Activated T-helper 17 cell treated with anti-CD3 and anti-CD28 coated beads, Interleukin-2, amount 50 U/mL, for 72 hours (primary cell): ENCODE data around the gene MTERF4. TPM values are rescaled to one million over a fixed set of nuclear protein-coding genes. Genes with fewer than 3 reads are reported as not detected.
A peak's percentile ranks its signal among the peaks of the same experiment; 100 is the strongest.

Experiments
- ATAC-seq: fragments of 150-1000 bp; cut with Tn5 transposase; replicated peaks from 2 replicates; pipeline ENCODE4 v1.10.0; 2021; ENCODE audit warnings: mild to moderate bottlenecking, moderate library complexity
- H3K27ac Mint-ChIP-seq: one replicate; pipeline ENCODE4 v1.8.0; 2022; ENCODE audit warnings: mixed read lengths
- H3K27me3 Mint-ChIP-seq: one replicate; pipeline ENCODE4 v1.8.0; 2022; ENCODE audit warnings: mixed read lengths
- H3K36me3 Mint-ChIP-seq: one replicate; pipeline ENCODE4 v1.8.0; 2022; ENCODE audit warnings: low read depth, mild to moderate bottlenecking, mixed read lengths
- H3K4me1 Mint-ChIP-seq: one replicate; pipeline ENCODE4 v1.8.0; 2022; ENCODE audit warnings: mixed read lengths
- H3K4me3 Mint-ChIP-seq: one replicate; pipeline ENCODE4 v1.8.0; 2022; ENCODE audit warnings: mild to moderate bottlenecking, mixed read lengths
- H3K9me3 Mint-ChIP-seq: one replicate; pipeline ENCODE4 v1.8.0; 2022; ENCODE audit warnings: mixed read lengths
- total RNA-seq, 2 donors: library from RNA; stranded (reverse); gene quantifications; one replicate each; pipeline ENCODE4 v1.2.3, GENCODE V29; 2022

The MTERF4 gene
- total RNA-seq, 2 donors from 2014 or later = 36.4 to 86.5 TPM

GRCh38 chr2:241081190-241081642 lies 20.9 kb downstream of the MTERF4 start:
- H3K27me3 Mint-ChIP-seq = no peaks in the 10 kb centered on the region
- ATAC-seq = no peak
- peaks cover 26% of the 10 kb centered on the region for H3K36me3 Mint-ChIP-seq
- peak overlapping the region; percentile 82 for H3K27ac Mint-ChIP-seq
- no peaks in the 10 kb centered on the region for H3K9me3 Mint-ChIP-seq
- H3K4me1 Mint-ChIP-seq = peaks cover 5% of the 10 kb centered on the region
- H3K4me3 Mint-ChIP-seq = no peak overlapping the region

GRCh38 chr2:241080405-241081189 lies 21.5 kb downstream of the MTERF4 start:
- H3K9me3 Mint-ChIP-seq = no peaks in the 10 kb centered on the region
- no peak for ATAC-seq
- peak overlapping the region; percentile 82 for H3K27ac Mint-ChIP-seq
- no peaks in the 10 kb centered on the region for H3K27me3 Mint-ChIP-seq
- H3K36me3 Mint-ChIP-seq = peaks cover 26% of the 10 kb centered on the region
- H3K4me1 Mint-ChIP-seq = peaks cover 5% of the 10 kb centered on the region
- H3K4me3 Mint-ChIP-seq = no peak overlapping the region

DNA sequence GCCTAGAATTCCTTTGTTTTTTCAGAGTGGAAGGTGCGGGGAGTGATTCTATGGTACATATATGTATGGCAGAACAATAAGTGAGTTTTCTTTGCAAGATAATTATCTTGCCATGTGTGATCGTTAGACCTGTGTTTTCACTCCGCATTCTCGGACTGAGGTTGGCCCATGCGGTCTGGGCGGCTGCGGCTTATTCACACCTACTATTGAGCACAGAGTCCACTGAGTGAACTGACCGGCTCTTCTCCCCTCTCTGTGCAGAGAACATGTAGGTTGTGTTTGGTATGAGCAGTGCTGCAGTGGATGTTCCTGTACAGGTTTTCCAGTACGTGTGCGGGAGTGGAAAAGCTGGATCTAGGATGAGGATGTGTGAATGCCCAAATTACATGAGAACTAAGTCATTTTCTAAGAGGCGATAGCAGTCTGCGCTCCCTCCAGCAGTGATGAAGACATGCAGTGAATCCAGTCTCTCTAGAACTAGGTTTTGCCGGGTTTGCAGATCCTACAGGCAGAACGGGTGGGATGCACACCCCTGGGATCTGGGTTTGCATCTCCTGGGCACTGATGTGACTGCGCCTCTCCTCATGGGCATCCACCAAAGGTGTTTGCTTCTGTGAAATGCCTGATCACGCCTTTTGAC lies 27.1 kb downstream of the MTERF4 start:
- peaks cover 5% of the 10 kb centered on the region for H3K4me1 Mint-ChIP-seq
- no peak overlapping the region for H3K27ac Mint-ChIP-seq
- no peak overlapping the region for H3K4me3 Mint-ChIP-seq
- no peaks in the 10 kb centered on the region for H3K9me3 Mint-ChIP-seq
- H3K36me3 Mint-ChIP-seq = peaks cover 30% of the 10 kb centered on the region
- ATAC-seq = no peak
- no peaks in the 10 kb centered on the region for H3K27me3 Mint-ChIP-seq

GRCh38 chr2:241074065-241074818 lies 27.8 kb downstream of the MTERF4 start:
- no peaks in the 10 kb centered on the region for H3K27me3 Mint-ChIP-seq
- no peaks in the 10 kb centered on the region for H3K9me3 Mint-ChIP-seq
- no peak overlapping the region for H3K4me3 Mint-ChIP-seq
- peaks cover 5% of the 10 kb centered on the region for H3K4me1 Mint-ChIP-seq
- H3K36me3 Mint-ChIP-seq = peaks cover 30% of the 10 kb centered on the region
- ATAC-seq = no peak
- no peak overlapping the region for H3K27ac Mint-ChIP-seq

DNA sequence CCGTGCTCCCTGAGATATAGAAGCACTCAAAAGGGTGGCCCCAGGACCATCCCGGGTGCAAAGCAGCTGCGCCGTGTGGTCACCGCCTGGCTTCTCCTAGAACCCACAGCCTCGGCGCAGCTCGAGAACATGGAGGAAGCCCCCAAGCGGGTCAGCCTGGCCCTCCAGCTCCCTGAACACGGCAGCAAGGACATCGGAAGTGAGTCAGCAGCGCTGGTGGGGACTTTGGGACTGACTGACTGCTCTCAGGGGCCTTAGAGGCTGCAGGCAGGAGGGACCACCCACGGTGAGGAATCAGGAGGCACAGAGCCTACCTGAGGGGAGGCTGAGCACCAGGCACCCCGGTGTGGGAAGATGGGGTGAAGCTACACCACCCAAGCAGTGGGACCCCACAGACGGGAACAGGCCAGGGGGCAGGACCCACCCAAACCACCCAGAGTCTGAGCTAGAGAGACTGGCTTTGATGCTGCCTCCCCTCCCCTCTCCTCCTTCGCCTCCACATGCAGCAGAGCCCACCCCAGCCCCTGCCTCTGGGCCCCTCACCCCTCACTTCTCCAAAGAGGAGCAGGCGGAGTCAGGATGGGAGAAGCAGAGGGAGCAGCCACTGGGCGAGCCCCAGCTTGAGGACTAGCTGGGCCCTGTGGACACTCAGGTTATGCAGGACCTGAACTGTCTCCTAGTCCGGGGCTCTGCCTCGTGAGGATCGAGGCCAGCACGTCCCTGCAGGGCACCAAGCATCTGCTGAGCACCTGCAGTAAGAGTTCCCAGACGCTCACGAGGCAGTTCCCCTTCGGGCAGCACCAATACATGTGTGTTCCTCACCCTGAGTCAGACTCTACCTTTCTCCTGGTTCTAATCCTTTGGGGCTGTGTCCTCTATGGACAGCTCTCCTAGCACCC lies 28.7 kb downstream of the MTERF4 start:
- Mint-ChIP-seq H3K36me3 (peaks cover 30% of the 10 kb centered on the region), H3K4me3 (no peak overlapping the region)
- no peak for ATAC-seq

GRCh38 chr2:241072553-241073165 lies 29.4 kb downstream of the MTERF4 start:
- Mint-ChIP-seq H3K4me3 (no peak overlapping the region), H3K4me1 (peaks cover 4% of the 10 kb centered on the region), H3K27ac (peak overlapping the region; percentile 72), H3K27me3 (no peaks in the 10 kb centered on the region), H3K9me3 (no peaks in the 10 kb centered on the region), H3K36me3 (peaks cover 30% of the 10 kb centered on the region)
- ATAC-seq = no peak

More for the DNA sequence above, 28.7 kb downstream of the MTERF4 start:
- no peaks in the 10 kb centered on the region for H3K9me3 Mint-ChIP-seq
- peaks cover 5% of the 10 kb centered on the region for H3K4me1 Mint-ChIP-seq
- H3K27ac Mint-ChIP-seq = peak overlapping the region; percentile 72
- no peaks in the 10 kb centered on the region for H3K27me3 Mint-ChIP-seq

- Mint-ChIP-seq H3K36me3 (peaks cover 26% of the 10 kb centered on the region), H3K9me3 (no peaks in the 10 kb centered on the region), H3K27me3 (no peaks in the 10 kb centered on the region), H3K4me1 (no peaks in the 10 kb centered on the region), H3K27ac (peak overlapping the region; percentile 72), H3K4me3 (no peak overlapping the region)
- ATAC-seq = no peak
These were observed 29.9 kb downstream of the MTERF4 start for GRCh38 chr2:241072151-241072550.

DNA sequence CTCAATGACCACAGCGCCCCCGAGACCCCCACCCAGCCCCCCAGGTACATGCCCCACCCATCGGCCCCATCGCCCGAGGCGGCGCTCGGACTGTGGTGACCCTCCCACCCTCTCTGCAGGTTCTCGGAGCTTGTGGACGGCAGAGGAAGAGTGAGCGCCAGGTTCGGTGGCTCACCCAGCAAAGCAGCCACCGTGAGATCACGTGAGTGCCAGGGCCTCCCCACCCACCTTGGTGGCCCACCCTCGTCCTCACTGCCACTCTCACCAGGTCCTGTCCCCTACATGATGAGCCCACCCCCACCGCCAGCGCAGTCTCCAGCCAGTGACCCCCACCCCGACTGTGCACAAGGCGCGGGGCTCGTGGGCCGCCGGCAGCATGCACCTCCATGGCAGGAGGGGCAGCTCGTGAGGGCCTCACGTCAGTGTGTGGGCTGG lies 30.4 kb downstream of the MTERF4 start:
- Mint-ChIP-seq H3K27me3 (no peaks in the 10 kb centered on the region), H3K4me3 (no peak overlapping the region), H3K4me1 (no peaks in the 10 kb centered on the region), H3K27ac (no peak overlapping the region), H3K36me3 (peaks cover 24% of the 10 kb centered on the region), H3K9me3 (no peaks in the 10 kb centered on the region)
- ATAC-seq = no peak

GRCh38 chr2:241070811-241071676 lies 31.0 kb downstream of the MTERF4 start:
- H3K9me3 Mint-ChIP-seq = no peaks in the 10 kb centered on the region
- no peaks in the 10 kb centered on the region for H3K4me1 Mint-ChIP-seq
- H3K36me3 Mint-ChIP-seq = peaks cover 22% of the 10 kb centered on the region
- H3K4me3 Mint-ChIP-seq = no peak overlapping the region
- no peaks in the 10 kb centered on the region for H3K27me3 Mint-ChIP-seq
- ATAC-seq = no peak
- no peak overlapping the region for H3K27ac Mint-ChIP-seq

DNA sequence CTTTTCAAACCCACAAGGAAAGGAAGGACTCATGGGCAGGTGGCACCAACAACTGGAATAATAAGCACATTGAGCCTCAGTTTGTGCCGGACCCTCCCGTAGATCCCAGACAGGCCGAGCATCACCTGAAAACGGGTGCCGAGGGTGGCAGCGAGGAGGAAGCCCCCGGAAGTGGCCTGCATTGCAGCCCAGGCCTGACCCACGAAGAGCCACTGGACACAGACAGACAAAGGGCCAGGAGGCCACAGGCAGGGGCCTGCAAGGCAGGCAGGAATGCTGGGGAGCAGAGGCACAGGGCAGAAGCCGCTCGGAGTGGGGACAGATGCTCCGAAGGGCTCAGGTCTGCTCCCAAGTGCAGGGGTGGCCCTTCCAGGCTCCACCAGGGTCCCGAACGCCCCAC lies 31.7 kb downstream of the MTERF4 start:
- Mint-ChIP-seq H3K27ac (no peak overlapping the region), H3K4me1 (no peaks in the 10 kb centered on the region), H3K36me3 (peaks cover 15% of the 10 kb centered on the region)

DNA sequence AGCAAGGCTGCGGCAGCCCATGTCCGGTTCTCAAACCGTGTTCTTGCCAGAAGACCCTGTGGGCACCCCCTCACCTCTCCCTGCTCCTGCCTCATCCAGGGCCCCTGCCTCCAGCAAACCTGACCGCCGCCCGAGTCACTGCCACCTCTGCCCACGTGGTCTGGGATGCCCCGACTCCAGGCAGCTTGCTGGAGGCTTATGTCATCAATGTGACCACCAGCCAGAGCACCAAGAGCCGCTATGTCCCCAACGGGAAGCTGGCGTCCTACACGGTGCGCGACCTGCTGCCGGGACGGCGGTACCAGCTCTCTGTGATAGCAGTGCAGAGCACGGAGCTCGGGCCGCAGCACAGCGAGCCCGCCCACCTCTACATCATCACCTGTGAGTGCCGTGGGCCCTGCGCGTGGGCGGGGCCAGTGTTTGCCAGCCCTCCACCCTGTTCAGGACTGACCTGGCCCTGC lies 32.2 kb downstream of the MTERF4 start:
- Mint-ChIP-seq H3K4me3 (no peak overlapping the region), H3K4me1 (no peaks in the 10 kb centered on the region), H3K9me3 (no peaks in the 10 kb centered on the region), H3K27me3 (no peaks in the 10 kb centered on the region), H3K27ac (no peak overlapping the region), H3K36me3 (peaks cover 10% of the 10 kb centered on the region)
- no peak for ATAC-seq

More for the DNA sequence above, 31.7 kb downstream of the MTERF4 start:
- Mint-ChIP-seq H3K4me3 (no peak overlapping the region), H3K27me3 (no peaks in the 10 kb centered on the region), H3K9me3 (no peaks in the 10 kb centered on the region)
- no peak for ATAC-seq

- Mint-ChIP-seq H3K9me3 (no peaks in the 10 kb centered on the region), H3K36me3 (peaks cover 3% of the 10 kb centered on the region), H3K4me1 (no peaks in the 10 kb centered on the region), H3K4me3 (no peak overlapping the region), H3K27ac (no peak overlapping the region), H3K27me3 (no peaks in the 10 kb centered on the region)
- no peak for ATAC-seq
These were observed 32.9 kb downstream of the MTERF4 start for GRCh38 chr2:241068942-241069810.
